Keratinocyte (primary cell): ENCODE results near the gene HS3ST1. TPM values are rescaled to one million over a fixed set of nuclear protein-coding genes. Genes with fewer than 3 reads are reported as not detected.

Experiments used
- DNase-seq: peaks from one replicate; pipeline ENCODE4 v3.0.0-alpha.2; 2011; ENCODE audit warnings: low read depth, missing footprints, low spot score
- FAIRE-seq: peaks from 2 replicates; lab custom pipeline; 2011; peaks lifted over from hg19 to GRCh38; lab: Jason Lieb, UNC
- H2AFZ ChIP-seq: 2 replicates; pipeline ENCODE4 v1.6.0; 2012; ENCODE audit warnings: low read length, control low read depth, inconsistent platforms; ENCODE audit not compliant: control insufficient read depth
- H3K27ac ChIP-seq: 2 replicates; pipeline ENCODE4 v1.5.1; 2011; ENCODE audit warnings: low read length; ENCODE audit not compliant: control insufficient read depth, insufficient read depth
- H3K27me3 ChIP-seq: 3 replicates; pipeline ENCODE4 v1.6.0; 2011; ENCODE audit warnings: low read length; ENCODE audit not compliant: control insufficient read depth, insufficient read depth; ENCODE audit errors: extremely low read depth
- H3K36me3 ChIP-seq, 2 experiments: 2 replicates in 1 of 2; 3 replicates in 1 of 2; pipeline ENCODE4 v1.5.1; 2011; ENCODE audit warnings: low read length in 2 of 2, mild to moderate bottlenecking in 1 of 2; ENCODE audit not compliant: control insufficient read depth in 2 of 2, insufficient read depth in 2 of 2; ENCODE audit errors: extremely low read depth in 1 of 2
- H3K4me1 ChIP-seq: 3 replicates; pipeline ENCODE4 v1.5.1; 2011; ENCODE audit warnings: low read length; ENCODE audit not compliant: control insufficient read depth, insufficient read depth; ENCODE audit errors: extremely low read depth
- H3K4me2 ChIP-seq: 3 replicates; pipeline ENCODE4 v1.6.0; 2011; ENCODE audit warnings: low read depth, low read length; ENCODE audit not compliant: control insufficient read depth, insufficient read depth; ENCODE audit errors: extremely low read depth
- H3K4me3 ChIP-seq, 3 experiments: fragments of 200-600 bp in 1 of 3; sonication (generic) in 1 of 3; 2 replicates in 2 of 3; 3 replicates in 1 of 3; pipeline ENCODE4 v1.5.1; 2011 to 2016; ENCODE audit warnings: low read length in 3 of 3, mild to moderate bottlenecking in 3 of 3, control low read depth in 2 of 3, inconsistent platforms in 1 of 3, low read depth in 1 of 3, mixed read lengths in 1 of 3, mixed run types in 1 of 3, moderate library complexity in 1 of 3; ENCODE audit not compliant: control insufficient read depth in 2 of 3, insufficient read depth in 2 of 3; ENCODE audit errors: extremely low read depth in 1 of 3
- H3K79me2 ChIP-seq: 2 replicates; pipeline ENCODE4 v1.6.0; 2012; ENCODE audit warnings: low read length; ENCODE audit not compliant: control insufficient read depth, insufficient read depth
- H3K9ac ChIP-seq: 3 replicates; pipeline ENCODE4 v1.6.0; 2011; ENCODE audit warnings: low read length; ENCODE audit not compliant: control insufficient read depth, insufficient read depth; ENCODE audit errors: extremely low read depth
- H3K9me1 ChIP-seq: 3 replicates; pipeline ENCODE4 v1.6.0; 2011; ENCODE audit warnings: low read length; ENCODE audit not compliant: control insufficient read depth, insufficient read depth; ENCODE audit errors: extremely low read depth
- H3K9me3 ChIP-seq: 2 replicates; pipeline ENCODE4 v1.5.1; 2012; ENCODE audit warnings: low read depth, low read length; ENCODE audit not compliant: control insufficient read depth
- H4K20me1 ChIP-seq: 3 replicates; pipeline ENCODE4 v1.6.0; 2011; ENCODE audit warnings: low read length; ENCODE audit not compliant: control insufficient read depth, insufficient read depth; ENCODE audit errors: extremely low read depth
- CTCF ChIP-seq, 3 experiments: IDR thresholded peaks in 1 of 3; conservative IDR thresholded peaks in 1 of 3; optimal IDR thresholded peaks in 1 of 3; 2 replicates in 2 of 3; 3 replicates in 1 of 3; pipeline versions ENCODE3 to v1.5.1; 2011; ENCODE audit warnings: low read length in 3 of 3, mild to moderate bottlenecking in 3 of 3, moderate library complexity in 2 of 3, control low read depth in 1 of 3, inconsistent platforms in 1 of 3; ENCODE audit not compliant: insufficient read depth in 2 of 3; ENCODE audit errors: extremely low read depth in 1 of 3
- EZH2 ChIP-seq: IDR thresholded peaks from one replicate; pipeline ENCODE4 v1.6.1; 2012; ENCODE audit warnings: inconsistent platforms, mild to moderate bottlenecking, low read length, moderate library complexity
- dilution Hi-C: fragments of 300-500 bp; cut with MboI; formaldehyde crosslinking; loops from one replicate; pipeline ENCODE4 v1.7.0; 2020; ENCODE audit warnings: low sequenced_read_pairs; ENCODE audit not compliant: extremely low pct_ligation_motif_present
- polyA plus RNA-seq, 5 experiments: library from polyadenylated mRNA; depleted of rRNA in 3 of 5; stranded (reverse) in 3 of 5; stranded (forward) in 1 of 5; unstranded in 1 of 5; fragments of >200 nt; gene quantifications; 1 replicate in 1 of 5; 2 replicates in 3 of 5; 3 replicates in 1 of 5; pipeline versions ENCODE4 v1.2.1 to v1.2.3, GENCODE V29; 2011 to 2012; ENCODE audit warnings: missing spikeins in 2 of 5, low read depth in 1 of 5, low replicate concordance in 1 of 5

Gene HS3ST1
- polyA plus RNA-seq, 1 donor (not counting 4 experiments of a cell fraction or from before 2014, with no cell fraction given), result 2.0 TPM

GRCh38 chr4:11416071-11416766 lies 12.5 kb downstream of the HS3ST1 start:
- no peak for DNase-seq
- Histone ChIP-seq H3K9ac (no peak overlapping the region), H4K20me1 (no peaks in the 10 kb centered on the region), H3K4me2 (no peak overlapping the region), H3K27ac (no peak overlapping the region), H3K9me1 (peaks cover 2% of the 10 kb centered on the region), H3K4me1 (peaks cover 10% of the 10 kb centered on the region), H3K27me3 (no peaks in the 10 kb centered on the region), H3K36me3 (peaks cover 14 to 22% of the 10 kb centered on the region in 2 experiments), H3K79me2 (peaks cover 95% of the 10 kb centered on the region), H3K4me3 (no peak overlapping the region), H3K9me3 (no peaks in the 10 kb centered on the region), H2AFZ (no peak overlapping the region)
- dilution Hi-C loops, result no loop called here
- TF ChIP-seq EZH2 (no peak), CTCF (optimal IDR thresholded peaks at IDR 0.05 in 1 of 3, IDR thresholded peaks at IDR 0.05 in 1 of 3, conservative IDR thresholded peaks at IDR 0.05 in 1 of 3; ENCODE audit: extremely low read depth in 1 of 3, insufficient read depth in 2 of 3, low read length in 3 of 3) (no peak)
- no peak for FAIRE-seq

- Histone ChIP-seq H4K20me1 (no peaks in the 10 kb centered on the region), H3K9ac (no peak overlapping the region), H3K79me2 (peaks cover 93% of the 10 kb centered on the region), H3K36me3 (peaks cover 12 to 22% of the 10 kb centered on the region in 2 experiments), H3K4me1 (peaks cover 10% of the 10 kb centered on the region), H3K9me3 (no peaks in the 10 kb centered on the region), H3K27me3 (no peaks in the 10 kb centered on the region), H3K9me1 (peaks cover 2% of the 10 kb centered on the region), H3K27ac (no peak overlapping the region), H3K4me3 (no peak overlapping the region), H2AFZ (no peak overlapping the region), H3K4me2 (no peak overlapping the region)
- DNase-seq (no peak), FAIRE-seq (no peak)
- dilution Hi-C loops, result no loop called here
- TF ChIP-seq EZH2, result no peak
- no peak for TF ChIP-seq CTCF (optimal IDR thresholded peaks at IDR 0.05 in 1 of 3, IDR thresholded peaks at IDR 0.05 in 1 of 3, conservative IDR thresholded peaks at IDR 0.05 in 1 of 3; ENCODE audit: extremely low read depth in 1 of 3, insufficient read depth in 2 of 3, low read length in 3 of 3)
Measured at GRCh38 chr4:11415409-11416070, 13.2 kb downstream of the HS3ST1 start.
